Heart left ventricle (tissue), 16 donors: Measurements from ENCODE around the gene MAPK10. TPM values are rescaled to one million over a fixed set of nuclear protein-coding genes. Genes with fewer than 3 reads are reported as not detected.

ENCODE experiments used
- ATAC-seq, 4 donors: fragments of 200-7000 bp; cut with Tn5 transposase; one replicate each; pipeline ENCODE4 v1.9.1; 2020 to 2022; ENCODE audit warnings: moderate library complexity in 4 of 4, mild to moderate bottlenecking in 3 of 4, moderate number of reproducible peaks in 1 of 4
- DNase-seq, 5 donors: peaks; one replicate each; pipeline ENCODE4 v3.0.0-alpha.2; 2020
- H3K27ac ChIP-seq, 12 donors: fragments of 200-600 bp; sonication (generic) in 4 of 12; one replicate each; pipeline versions ENCODE4 v1.5.0 to v1.8.0; 2016 to 2022; ENCODE audit warnings: mild to moderate bottlenecking in 2 of 12
- H3K27me3 ChIP-seq, 9 donors: fragments of 200-600 bp; sonication (generic) in 2 of 9; one replicate each; pipeline versions ENCODE4 v1.5.1 to v1.8.0; 2016 to 2022; ENCODE audit warnings: mild to moderate bottlenecking in 3 of 9
- H3K36me3 ChIP-seq, 9 donors: fragments of 200-600 bp; sonication (generic) in 2 of 9; one replicate each; pipeline versions ENCODE4 v1.5.0 to v1.8.0; 2018 to 2022; ENCODE audit warnings: mild to moderate bottlenecking in 2 of 9
- H3K4me1 ChIP-seq, 12 donors: fragments of 200-600 bp; sonication (generic) in 4 of 12; one replicate each; pipeline versions ENCODE4 v1.5.0 to v1.8.0; 2016 to 2022; ENCODE audit warnings: mild to moderate bottlenecking in 3 of 12
- H3K4me3 ChIP-seq, 12 donors: fragments of 200-600 bp; sonication (generic) in 4 of 12; one replicate each; pipeline versions ENCODE4 v1.5.0 to v1.8.0; 2017 to 2022; ENCODE audit warnings: mild to moderate bottlenecking in 9 of 12, moderate library complexity in 4 of 12
- H3K9me3 ChIP-seq, 12 donors: fragments of 200-600 bp; sonication (generic) in 4 of 12; one replicate each; pipeline versions ENCODE4 v1.5.0 to v1.8.0; 2016 to 2022; ENCODE audit warnings: mild to moderate bottlenecking in 1 of 12
- CTCF ChIP-seq, 12 donors: fragments of 200-600 bp; sonication (generic) in 4 of 12; IDR thresholded peaks; one replicate each; pipeline versions ENCODE4 v1.5.0 to v1.8.0; 2018 to 2022; ENCODE audit warnings: antibody characterized with exemption in 12 of 12, mild to moderate bottlenecking in 5 of 12
- POLR2A ChIP-seq, 2 donors: fragments of 450-650 bp; IDR thresholded peaks; one replicate each; pipeline ENCODE4 v1.6.1; 2017; ENCODE audit warnings: antibody characterized with exemption in 2 of 2, mild to moderate bottlenecking in 2 of 2, moderate library complexity in 2 of 2
- WGBS, 4 donors: extraction: QIAGEN DNeasy Blood & Tissue Kit in 2 of 4; methylation state at CpG; one replicate each; pipeline versions ENCODE4 v1.1.5 to v1.1.7; 2013 to 2018; 5-methylcytosine and 5-hydroxymethylcytosine counted together
- intact Hi-C, 10 donors: fragments of 100-400 bp; cut with DNase I; formaldehyde crosslinking; loops; one replicate each; pipeline versions ENCODE4 v1.11.1 to v1.14.2; 2022
- polyA plus RNA-seq, 2 donors: library from polyadenylated mRNA; stranded (reverse); fragments of 200-250 nt; gene quantifications; one replicate each; pipeline ENCODE4 v1.2.3, GENCODE V29; 2013
- total RNA-seq, 9 donors: library from RNA; depleted of rRNA in 2 of 9; stranded (reverse); fragments of >200 nt in 2 of 9; fragmentation: NEBNext Ultra II Directional in 3 of 9; extraction: Animal tissue kit (Norgen Biotek cat#: 25700) in 3 of 9; gene quantifications; one replicate each; pipeline versions ENCODE4 v1.1.0 to v1.2.4, GENCODE V29; 2016 to 2023
- donor health status: ischemic (EF 13 %, LVEDD 7.1; RV severe dilation, severe dysfunction).
- donor health status: healthy with polysubstance abuse.
- donor health status: DM: no; HTN: yes; CAD: no.
- donor health status: DM: no; HTN: no; CAD: no.
- donor health status: ischemic (EF 25% LVEDD 6.9; RV normal size, moderate dysfunction).
- donor health status: ischemic (EF 25% LVEDD 5.7; RV mildly dilated, moderate dysfunction).
- donor health status: healthy.
- donor health status: DM: yes; HTN: yes; CAD: no.
- donor health status: ischemic (EF 35%, LVEDD 5.7; RV mildly dilated, moderate dysfunction).
- donor health status: nonischemic (EF 11% LVEDD 7.7; RV severe dilation, severe dysfunction).
- donor health status: DM: yes; HTN: yes; CAD: no.
- donor health status: PGD.
- donor health status: ischemic (EF 29% LVEDD 5.4; RV normal size, mild dysfunction).
- donor health status: nonischemic (EF 23%, LVEDD 6.1; RV moderate dilation, normal function).

MAPK10 gene
- total and polyA plus RNA-seq, 11 donors, result 0.87 to 14.1 (median 2.7) TPM

GRCh38 chr4:86296865-86297264 is 63.0 kb downstream of the MAPK10 start:
- Histone ChIP-seq H3K27ac (no peak overlapping the region), H3K27me3 (no peaks in the 10 kb centered on the region), H3K9me3 (no peaks in the 10 kb centered on the region), H3K4me3 (no peak overlapping the region), H3K36me3 (no peaks in the 10 kb centered on the region), H3K4me1 (peaks cover 0 to 13% (median 0%) of the 10 kb centered on the region in 12 donors)
- intact Hi-C loops, result no loop called here
- WGBS, 4 donors, result 73 to 74% (median 74%) methylated on average over 6 of the region's 6 CpGs
- DNase-seq, result no peak
- no peak for ATAC-seq
- TF ChIP-seq POLR2A (IDR thresholded peaks at IDR 0.05), result no peak

- no peak for DNase-seq
- Histone ChIP-seq H3K4me3 (no peak overlapping the region), H3K27me3 (no peaks in the 10 kb centered on the region), H3K9me3 (no peaks in the 10 kb centered on the region), H3K4me1 (no peaks in the 10 kb centered on the region), H3K36me3 (no peaks in the 10 kb centered on the region), H3K27ac (no peak overlapping the region)
- TF ChIP-seq POLR2A (IDR thresholded peaks at IDR 0.05) (no peak), CTCF (IDR thresholded peaks at IDR 0.05) (no peak)
- intact Hi-C loops, result no loop called here
- ATAC-seq, result no peak
- WGBS, 4 donors, result 74 to 83% (median 79%) methylated on average over 11 of the region's 11 CpGs
These were observed 65.0 kb downstream of the MAPK10 start for GRCh38 chr4:86294883-86295282.

GRCh38 chr4:86291180-86291579 is 68.7 kb downstream of the MAPK10 start:
- intact Hi-C loops, result no loop called here
- H3K27me3 ChIP-seq, result no peaks in the 10 kb centered on the region
- no peaks in the 10 kb centered on the region for H3K36me3 ChIP-seq
- no peak overlapping the region for H3K4me3 ChIP-seq
- DNase-seq (no peak), ATAC-seq (no peak)
- TF ChIP-seq CTCF (IDR thresholded peaks at IDR 0.05) (no peak), POLR2A (IDR thresholded peaks at IDR 0.05) (no peak)
- WGBS, 4 donors, result 72 to 82% (median 74%) methylated on average over 2 of the region's 2 CpGs
- H3K9me3 ChIP-seq, result no peaks in the 10 kb centered on the region
- H3K27ac ChIP-seq, result no peak overlapping the region
- no peaks in the 10 kb centered on the region for H3K4me1 ChIP-seq

GRCh38 chr4:86286726-86287125 is 73.1 kb downstream of the MAPK10 start:
- Histone ChIP-seq H3K4me1 (no peaks in the 10 kb centered on the region), H3K27me3 (no peaks in the 10 kb centered on the region), H3K27ac (no peak overlapping the region), H3K9me3 (no peaks in the 10 kb centered on the region), H3K36me3 (no peaks in the 10 kb centered on the region), H3K4me3 (no peak overlapping the region)
- TF ChIP-seq CTCF (IDR thresholded peaks at IDR 0.05) (no peak), POLR2A (IDR thresholded peaks at IDR 0.05) (no peak)
- intact Hi-C loops, result no loop called here
- DNase-seq, result no peak
- ATAC-seq, result no peak
- 59 to 77% (median 72%) methylated on average over 2 of the region's 2 CpGs for WGBS, 4 donors

GRCh38 chr4:86283371-86283770 is 76.5 kb downstream of the MAPK10 start:
- ATAC-seq (no peak), DNase-seq (no peak)
- Histone ChIP-seq H3K9me3 (no peaks in the 10 kb centered on the region), H3K4me3 (no peak overlapping the region), H3K27ac (no peak overlapping the region), H3K4me1 (no peaks in the 10 kb centered on the region), H3K36me3 (no peaks in the 10 kb centered on the region), H3K27me3 (no peaks in the 10 kb centered on the region)
- intact Hi-C loops, result no loop called here
- TF ChIP-seq CTCF (IDR thresholded peaks at IDR 0.05) (no peak), POLR2A (IDR thresholded peaks at IDR 0.05) (no peak)
- WGBS, 4 donors, result 49 to 69% (median 55%) methylated on average over 3 of the region's 3 CpGs
